Calu3 (cell line): ENCODE measurements around the gene PRR7. TPM values are rescaled to one million over a fixed set of nuclear protein-coding genes. Genes with fewer than 3 reads are reported as not detected.
"Not testable (repeated sequence)": the region's sequence is repeated elsewhere in the genome, so short reads cannot be mapped to it uniquely, and the experiment has no call there.

Experiments
- BruUV-seq: library from RNA; stranded (reverse); fragments of 400-500 nt; replicated peaks from 2 replicates; lab custom pipeline; 2021; lab: Mats Ljungman, UMichigan
- CTCF ChIA-PET: fragments of 300-600 bp; sonication (Branson Sonifier 250); formaldehyde crosslinking; loops from one replicate; lab custom pipeline; 2022; ENCODE audit warnings: antibody characterized with exemption; lab: Charles Lee
- DNase-seq: peaks from one replicate; pipeline ENCODE4 v3.0.0; 2022
- H3K27ac Mint-ChIP-seq: one replicate; pipeline ENCODE4 v1.8.0; 2022; ENCODE audit warnings: mixed read lengths; ENCODE audit not compliant: unreplicated experiment
- H3K27me3 Mint-ChIP-seq: one replicate; pipeline ENCODE4 v1.8.0; 2022; ENCODE audit warnings: mixed read lengths; ENCODE audit not compliant: unreplicated experiment
- H3K36me3 Mint-ChIP-seq: one replicate; pipeline ENCODE4 v1.8.0; 2022; ENCODE audit warnings: mild to moderate bottlenecking, moderate library complexity, mixed read lengths; ENCODE audit not compliant: insufficient read depth, unreplicated experiment
- H3K4me1 Mint-ChIP-seq: one replicate; pipeline ENCODE4 v1.8.0; 2022; ENCODE audit warnings: mild to moderate bottlenecking, low read depth, mixed read lengths; ENCODE audit not compliant: unreplicated experiment
- H3K4me3 Mint-ChIP-seq: one replicate; pipeline ENCODE4 v1.8.0; 2022; ENCODE audit warnings: mild to moderate bottlenecking, low read depth, moderate library complexity, mixed read lengths; ENCODE audit not compliant: unreplicated experiment
- H3K9me3 Mint-ChIP-seq: one replicate; pipeline ENCODE4 v1.8.0; 2022; ENCODE audit warnings: low read depth, mixed read lengths; ENCODE audit not compliant: unreplicated experiment
- intact Hi-C: fragments of 100-400 bp; cut with micrococcal nuclease; formaldehyde crosslinking; loops from one replicate; pipeline ENCODE4 v1.10.0; 2022; ENCODE audit not compliant: unreplicated experiment
- total RNA-seq: library from RNA; stranded (reverse); gene quantifications from 2 replicates; pipeline ENCODE4 v1.2.3, GENCODE V29; 2022
- TF ChIP-seq, protein P1 (sequence below): fragments of 200-600 bp; IDR thresholded peaks from one replicate; pipeline ENCODE4 v1.8.0; 2022; ENCODE audit warnings: antibody characterized with exemption; ENCODE audit not compliant: unreplicated experiment

The PRR7 gene
- total RNA-seq, 1 experiment from 2014 or later: 25.2 TPM

GRCh38 chr5:177483994-177484901, 37.6 kb downstream of the PRR7 start:
- TF ChIP-seq, protein P1, sequence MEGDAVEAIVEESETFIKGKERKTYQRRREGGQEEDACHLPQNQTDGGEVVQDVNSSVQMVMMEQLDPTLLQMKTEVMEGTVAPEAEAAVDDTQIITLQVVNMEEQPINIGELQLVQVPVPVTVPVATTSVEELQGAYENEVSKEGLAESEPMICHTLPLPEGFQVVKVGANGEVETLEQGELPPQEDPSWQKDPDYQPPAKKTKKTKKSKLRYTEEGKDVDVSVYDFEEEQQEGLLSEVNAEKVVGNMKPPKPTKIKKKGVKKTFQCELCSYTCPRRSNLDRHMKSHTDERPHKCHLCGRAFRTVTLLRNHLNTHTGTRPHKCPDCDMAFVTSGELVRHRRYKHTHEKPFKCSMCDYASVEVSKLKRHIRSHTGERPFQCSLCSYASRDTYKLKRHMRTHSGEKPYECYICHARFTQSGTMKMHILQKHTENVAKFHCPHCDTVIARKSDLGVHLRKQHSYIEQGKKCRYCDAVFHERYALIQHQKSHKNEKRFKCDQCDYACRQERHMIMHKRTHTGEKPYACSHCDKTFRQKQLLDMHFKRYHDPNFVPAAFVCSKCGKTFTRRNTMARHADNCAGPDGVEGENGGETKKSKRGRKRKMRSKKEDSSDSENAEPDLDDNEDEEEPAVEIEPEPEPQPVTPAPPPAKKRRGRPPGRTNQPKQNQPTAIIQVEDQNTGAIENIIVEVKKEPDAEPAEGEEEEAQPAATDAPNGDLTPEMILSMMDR: no peak
- Mint-ChIP-seq H3K9me3 (no peaks in the 10 kb centered on the region), H3K36me3 (peaks cover 95% of the 10 kb centered on the region), H3K27me3 (no peaks in the 10 kb centered on the region), H3K4me3 (peak overlapping the region; percentile 5), H3K27ac (peak overlapping the region; percentile 73), H3K4me1 (peaks cover 25% of the 10 kb centered on the region)
- CTCF ChIA-PET: interaction anchor here (0.5 kb wide), 1 partner anchor 463 kb away, joined by 3 read pairs; no protein-coding TSS in a partner anchor
- intact Hi-C loops: no loop called here
- no TSS peak for BruUV-seq
- DNase-seq: no peak

- peaks cover 95% of the 10 kb centered on the region for H3K36me3 Mint-ChIP-seq
- intact Hi-C loops: no loop called here
- H3K4me3 Mint-ChIP-seq: peak overlapping the region; percentile 5
- peak overlapping the region; percentile 73 for H3K27ac Mint-ChIP-seq
- H3K9me3 Mint-ChIP-seq: no peaks in the 10 kb centered on the region
- TF ChIP-seq, protein P1: no peak
- H3K27me3 Mint-ChIP-seq: no peaks in the 10 kb centered on the region
- no TSS peak for BruUV-seq
- no peak for DNase-seq
- H3K4me1 Mint-ChIP-seq: peaks cover 17% of the 10 kb centered on the region
- CTCF ChIA-PET: interaction anchor here (0.5 kb wide), 1 partner anchor 463 kb away, joined by 3 read pairs; no protein-coding TSS in a partner anchor
Measured at GRCh38 chr5:177484902-177485549, 38.4 kb downstream of the PRR7 start.

GRCh38 chr5:177485753-177486152, 39.1 kb downstream of the PRR7 start:
- CTCF ChIA-PET, intact Hi-C loops, H3K4me3 Mint-ChIP-seq: not testable (repeated sequence)

GRCh38 chr5:177486256-177486655, 39.6 kb downstream of the PRR7 start:
- H3K4me3 Mint-ChIP-seq: no peak overlapping the region
- CTCF ChIA-PET: no interaction called here
- peak overlapping the region; percentile 16 for H3K27ac Mint-ChIP-seq
- no TSS peak for BruUV-seq
- peaks cover 98% of the 10 kb centered on the region for H3K36me3 Mint-ChIP-seq
- intact Hi-C loops: no loop called here
- peaks cover 17% of the 10 kb centered on the region for H3K4me1 Mint-ChIP-seq
- no peak for DNase-seq
- TF ChIP-seq, protein P1: no peak
- H3K27me3 Mint-ChIP-seq: no peaks in the 10 kb centered on the region
- H3K9me3 Mint-ChIP-seq: no peaks in the 10 kb centered on the region

More at GRCh38 chr5:177485753-177486152, 39.1 kb downstream of the PRR7 start:
- H3K9me3 Mint-ChIP-seq, BruUV-seq, H3K27ac Mint-ChIP-seq, H3K27me3 Mint-ChIP-seq, DNase-seq: not testable (repeated sequence)
- peaks cover 95% of the 10 kb centered on the region for H3K36me3 Mint-ChIP-seq
- peaks cover 17% of the 10 kb centered on the region for H3K4me1 Mint-ChIP-seq
